Epidermal melanocyte (primary cell): ENCODE data around the gene MOB3A.
"Not testable (repeated sequence)": the region's sequence is repeated elsewhere in the genome, so short reads cannot be mapped to it uniquely, and the experiment has no call there.

ENCODE experiments used
- DNase-seq: peaks from one replicate; pipeline ENCODE4 v3.0.0; 2011; ENCODE audit warnings: low spot score; ENCODE audit not compliant: insufficient read length

Gene MOB3A

DNA sequence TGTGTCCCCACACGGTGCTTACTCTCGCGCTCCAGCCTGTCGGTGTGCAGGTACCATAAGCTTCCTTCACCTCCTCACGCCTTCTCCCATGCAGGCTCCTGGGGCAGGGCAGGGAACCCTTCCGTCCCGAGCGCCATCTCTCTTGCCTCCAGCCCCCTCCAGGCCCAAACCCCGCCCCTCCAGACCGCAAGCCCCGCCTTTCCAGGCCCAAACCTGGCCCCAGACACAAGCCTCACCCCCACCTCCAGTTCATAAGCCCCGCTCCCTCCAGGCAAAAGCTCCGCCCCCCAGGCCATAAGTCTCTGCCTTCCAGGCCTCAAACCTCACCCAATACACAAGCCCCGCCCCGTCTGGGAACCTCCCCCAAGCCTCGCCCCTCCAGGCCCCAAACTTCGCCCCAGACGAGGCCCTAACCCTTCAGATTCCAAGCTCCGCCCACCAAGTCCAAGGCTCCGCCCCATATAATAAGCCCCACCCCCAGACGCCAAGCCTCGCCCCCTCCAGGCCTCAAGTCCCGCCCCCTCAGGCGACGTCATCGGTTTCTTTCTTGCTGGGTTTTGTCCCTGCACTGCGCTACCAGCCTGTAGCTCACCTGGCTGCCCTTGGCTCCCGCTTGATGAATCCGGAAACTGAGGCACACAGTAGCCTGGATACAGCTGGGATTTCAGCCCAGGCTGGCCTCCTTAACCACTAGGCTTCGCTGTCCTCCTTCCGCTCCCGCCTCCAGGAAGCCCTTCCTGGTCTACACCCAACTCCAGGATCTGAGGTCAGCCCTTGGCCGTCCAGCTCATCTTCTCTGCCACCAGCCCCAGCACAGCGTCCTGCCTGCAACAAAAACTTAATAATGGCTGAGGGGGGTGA is 61.2 kb downstream of the MOB3A start:
- peak; percentile 19 for DNase-seq

DNA sequence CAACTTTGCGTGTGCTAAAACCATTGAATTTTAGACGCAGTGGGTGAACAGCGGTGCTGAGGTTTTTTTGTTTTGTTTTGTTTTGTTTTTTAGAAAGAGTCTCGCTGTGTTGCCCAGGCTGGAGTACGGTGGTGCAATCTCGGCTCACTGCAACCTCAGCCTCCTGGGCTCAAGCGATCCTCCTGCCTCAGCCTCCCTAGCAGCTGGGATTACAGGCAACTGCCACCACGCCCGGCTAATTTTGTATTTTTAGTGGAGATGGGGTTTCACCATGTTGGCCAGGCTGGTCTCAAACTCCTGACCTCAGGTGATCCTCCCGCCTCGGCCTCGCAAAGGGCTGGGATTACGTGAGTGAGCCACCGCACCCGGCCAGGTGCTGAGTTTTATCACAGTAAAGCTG is 61.9 kb downstream of the MOB3A start:
- DNase-seq, result not testable (repeated sequence)

DNA sequence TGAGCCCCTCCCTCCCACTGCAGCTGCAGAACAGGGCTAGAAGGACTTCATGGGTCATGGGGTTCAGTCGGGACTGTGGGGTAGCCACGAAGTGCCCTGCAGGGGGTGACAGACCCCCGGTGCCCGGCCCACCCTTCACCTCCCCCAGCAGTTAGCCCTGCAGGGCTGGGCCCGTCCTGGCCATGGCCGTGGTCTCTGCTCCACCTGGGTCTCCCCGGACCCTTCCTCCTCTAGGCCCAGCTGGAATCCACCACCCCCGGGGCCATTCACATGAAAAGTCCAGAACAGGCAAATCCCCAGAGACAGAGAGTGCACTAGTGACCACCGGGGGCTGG is 62.3 kb downstream of the MOB3A start:
- DNase-seq, result no peak

DNA sequence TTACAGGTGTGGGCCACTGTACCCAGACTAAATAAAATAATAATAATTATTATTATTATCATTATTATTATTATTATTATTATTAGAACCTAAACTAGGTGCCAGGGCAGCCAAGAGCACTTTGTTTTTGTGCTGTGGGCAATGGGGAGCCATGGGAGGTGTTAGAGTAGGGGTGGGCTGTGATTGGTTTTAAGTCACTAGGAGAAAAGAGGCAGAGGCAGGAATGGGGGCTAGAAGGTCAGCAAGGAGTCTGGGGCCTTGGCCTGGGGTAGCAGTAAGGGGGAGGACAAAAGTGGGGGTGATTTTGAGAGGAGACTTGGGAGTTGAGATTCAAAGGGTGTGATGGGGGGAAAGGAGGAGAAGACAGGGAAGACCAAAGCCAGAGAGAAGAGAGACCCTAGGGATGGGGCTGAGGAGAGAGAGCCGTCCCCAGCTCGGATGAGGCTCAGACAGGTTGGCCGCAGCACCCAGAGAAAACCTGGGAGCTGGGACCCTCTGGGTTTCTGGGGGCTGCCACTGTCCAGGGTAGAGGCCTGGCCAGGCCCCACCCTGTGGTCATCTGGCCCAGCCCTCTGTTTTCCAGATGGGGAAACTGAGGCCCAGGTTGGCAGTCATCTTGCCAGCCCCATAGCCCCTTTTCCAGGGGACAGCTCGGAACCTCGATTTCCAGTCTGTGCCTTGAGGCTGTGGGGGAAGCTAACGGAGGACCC is 62.9 kb downstream of the MOB3A start:
- peak; percentile 3 for DNase-seq

DNA sequence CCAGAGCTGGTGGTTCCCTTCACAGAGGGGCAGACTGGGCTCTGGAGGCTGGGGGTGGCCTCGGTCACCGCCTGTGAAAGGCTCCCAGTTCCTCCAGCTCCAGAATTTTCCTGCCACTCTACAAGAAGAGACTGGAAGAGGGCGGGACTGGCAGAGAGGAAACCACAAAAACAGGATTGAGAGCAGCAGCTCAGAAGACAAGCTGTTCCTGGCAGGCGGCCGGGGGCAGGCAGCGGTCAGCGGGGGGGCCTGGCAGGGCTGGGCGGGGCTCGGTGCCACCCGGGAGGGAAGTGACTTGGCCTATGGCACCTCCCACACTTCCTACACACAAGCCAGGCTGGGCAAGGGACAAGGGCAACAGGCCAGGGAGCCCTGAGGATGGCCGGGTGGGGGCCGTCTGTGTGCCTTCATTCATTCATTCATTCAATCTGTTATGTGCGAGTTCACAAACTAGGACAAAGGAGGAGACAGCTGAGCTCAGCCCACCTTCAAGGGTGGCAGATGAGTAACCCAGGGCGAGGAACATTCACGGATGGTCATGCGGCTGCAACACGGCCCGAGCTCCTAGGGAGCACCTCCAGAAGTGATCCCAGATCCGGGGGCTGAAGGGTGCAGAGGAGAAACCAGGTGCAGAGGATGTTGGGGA is 63.7 kb downstream of the MOB3A start:
- peak; percentile 93 for DNase-seq

DNA sequence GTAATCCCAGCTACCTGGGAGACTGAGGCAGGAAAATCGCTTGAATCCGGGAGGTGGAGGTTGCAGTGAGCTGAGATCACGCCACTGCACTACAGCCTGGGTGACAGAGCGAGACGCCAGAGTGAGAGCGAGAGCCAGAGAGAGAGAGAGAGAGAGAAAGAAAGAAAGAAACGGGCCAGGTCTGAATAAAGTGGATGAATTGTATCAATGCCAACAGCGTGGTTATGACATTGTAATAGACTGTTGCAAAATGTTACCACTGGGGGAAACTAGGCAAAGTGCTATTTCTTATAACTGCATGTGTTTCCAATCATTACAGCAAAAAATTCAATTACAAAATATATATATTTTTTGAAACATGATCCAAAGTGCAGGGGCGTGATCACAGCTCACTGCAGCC is 68.8 kb downstream of the MOB3A start:
- peak; percentile 29 for DNase-seq

DNA sequence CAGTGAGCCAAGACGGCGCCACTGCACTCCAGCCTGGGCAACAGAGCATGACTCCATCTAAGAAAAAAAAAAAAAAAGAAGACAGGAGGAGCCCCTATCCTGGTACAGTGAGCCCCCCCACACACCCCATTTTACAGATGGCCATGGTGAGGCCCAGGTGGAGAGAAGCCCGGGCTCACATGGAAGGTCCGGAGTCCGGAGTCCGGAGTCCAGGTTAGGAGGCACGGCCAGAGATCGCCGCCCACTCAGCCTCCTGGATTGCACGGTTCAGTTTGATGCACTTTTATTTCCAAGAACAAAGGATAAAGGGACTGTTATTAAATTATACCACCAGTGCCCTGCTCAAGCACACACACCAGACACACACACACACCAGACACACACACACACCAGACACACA is 69.4 kb downstream of the MOB3A start:
- peak; percentile 1 for DNase-seq

DNA sequence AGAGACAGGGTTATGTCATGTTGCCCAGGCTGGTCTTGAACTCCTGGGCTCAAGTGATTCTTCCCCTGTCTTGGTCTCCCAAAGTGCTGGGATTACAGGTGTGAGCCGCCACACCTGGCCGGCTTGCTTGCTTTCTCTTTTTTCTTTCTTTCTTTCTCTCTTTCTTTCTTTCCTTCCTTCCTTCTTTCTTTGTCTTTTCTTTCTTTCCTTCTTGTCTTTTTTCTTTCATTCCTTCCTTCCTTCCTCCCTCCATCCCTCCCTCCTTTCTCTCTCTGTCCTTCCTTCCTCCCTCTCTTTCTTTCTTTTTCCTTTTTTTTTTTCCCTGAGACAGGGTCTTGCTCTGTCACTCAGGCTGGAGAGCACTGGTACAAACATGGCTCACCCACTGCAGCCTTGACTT is 73.8 kb downstream of the MOB3A start:
- DNase-seq, result no peak

DNA sequence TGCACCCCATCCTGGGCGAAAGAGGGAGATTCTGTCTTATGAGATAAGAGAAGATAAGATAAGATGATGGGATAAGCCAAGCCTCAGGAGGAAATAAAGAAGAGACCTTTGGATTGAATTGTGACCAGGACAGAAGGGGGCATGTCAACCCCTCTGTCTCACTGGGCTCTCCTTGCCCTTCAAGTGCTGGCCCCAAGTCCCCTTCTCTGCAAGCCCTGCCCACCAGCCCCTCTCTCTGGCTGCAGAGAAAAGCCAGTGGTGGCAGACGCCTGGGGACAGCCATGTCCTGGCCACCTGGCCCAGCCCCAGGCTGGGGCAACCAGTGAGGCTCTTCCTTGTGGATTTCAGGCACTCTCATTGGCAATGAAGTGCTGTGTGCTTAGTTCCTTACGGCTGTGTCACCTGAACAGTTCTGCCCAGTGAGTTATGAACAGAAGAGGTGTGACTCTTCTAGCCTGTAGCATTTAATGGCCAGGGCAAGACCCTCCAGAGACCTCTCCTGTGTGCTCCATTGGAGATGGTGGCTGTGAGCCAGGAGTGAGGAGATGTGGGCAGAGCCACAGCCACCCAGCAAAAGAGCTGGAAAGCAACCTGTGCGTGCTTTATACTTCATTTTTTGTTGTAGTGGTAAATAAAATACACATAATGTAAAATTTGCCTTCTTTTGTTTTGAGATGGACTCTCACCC is 74.5 kb downstream of the MOB3A start:
- DNase-seq, result peak; percentile 1
